A549 (cell line): ENCODE data around the gene NIFK. TPM values are rescaled to one million over a fixed set of nuclear protein-coding genes. Genes with fewer than 3 reads are reported as not detected.

Experiments used
- ATAC-seq, 2 experiments: fragments of 200-7000 bp in 1 of 2; fragments of >200 bp in 1 of 2; cut with Nextera tagmentation in 1 of 2; cut with Tn5 transposase in 1 of 2; 3 replicates each; pipeline versions ENCODE4 v1.8.0 to v1.9.1; 2018 to 2020; ENCODE audit warnings: mild to moderate bottlenecking in 1 of 2, moderate library complexity in 1 of 2
- CTCF ChIA-PET: fragments of 300-600 bp; sonication (Branson Sonifier 250); formaldehyde crosslinking; extraction: SDS; loops from one replicate; lab custom pipeline; 2021; ENCODE audit warnings: antibody characterized with exemption, inconsistent platforms; lab: Yijun Ruan, JAX
- POLR2A ChIA-PET: fragments of 350-600 bp; formaldehyde crosslinking; extraction: SDS; loops from one replicate; lab custom pipeline; 2021; ENCODE audit warnings: antibody characterized with exemption, inconsistent platforms; lab: Yijun Ruan, JAX
- DNase-seq, 2 experiments: peaks; one replicate each; pipeline versions ENCODE4 v3.0.0 to v3.0.0-alpha.2; 2011 to 2016; ENCODE audit warnings: low read depth in 1 of 2, low spot score in 1 of 2
- FAIRE-seq: peaks from 2 replicates; lab custom pipeline; 2011; peaks lifted over from hg19 to GRCh38; lab: Jason Lieb, UNC
- H3K27ac ChIP-seq, 2 experiments: fragments of >200 bp; sonication (Bioruptor Twin); formaldehyde crosslinking; 3 replicates each; pipeline ENCODE4 v1.5.1; 2016 to 2017
- H3K4me1 ChIP-seq: fragments of >200 bp; sonication (Bioruptor Twin); formaldehyde crosslinking; 3 replicates; pipeline ENCODE4 v1.6.1; 2016
- H3K4me2 ChIP-seq: fragments of >200 bp; sonication (Bioruptor Twin); formaldehyde crosslinking; 3 replicates; pipeline ENCODE4 v1.6.1; 2016
- H3K4me3 ChIP-seq: fragments of >200 bp; sonication (Bioruptor Twin); formaldehyde crosslinking; 3 replicates; pipeline ENCODE4 v1.5.1; 2016
- H3K9me3 ChIP-seq: fragments of >200 bp; sonication (Bioruptor Twin); formaldehyde crosslinking; 3 replicates; pipeline ENCODE4 v1.6.1; 2016
- BHLHE40 ChIP-seq: IDR thresholded peaks from 2 replicates; pipeline ENCODE4 v1.6.1; 2012; ENCODE audit warnings: low read depth, low read length, inconsistent platforms
- CBX8 ChIP-seq: fragments of 200-600 bp; sonication (generic); IDR thresholded peaks from 2 replicates; pipeline ENCODE4 v1.6.1; 2016
- CHD4 ChIP-seq: fragments of 200-600 bp; sonication (generic); IDR thresholded peaks from 2 replicates; pipeline ENCODE4 v1.6.1; 2016; ENCODE audit warnings: antibody characterized with exemption, mild to moderate bottlenecking, borderline replicate concordance
- EHF ChIP-seq: fragments of 250-450 bp; sonication (Bioruptor Pico); IDR thresholded peaks from 2 replicates; pipeline ENCODE4 v1.5.0; 2020; ENCODE audit warnings: mild to moderate bottlenecking
- EP300 ChIP-seq, 2 experiments: fragments of >200 bp; sonication (Bioruptor Twin); formaldehyde crosslinking; IDR thresholded peaks; 2 replicates in 1 of 2; 3 replicates in 1 of 2; pipeline ENCODE4 v1.6.1; 2016 to 2017
- FOSB ChIP-seq: fragments of 250-450 bp; sonication (Bioruptor Pico); IDR thresholded peaks from 2 replicates; pipeline ENCODE4 v1.5.0; 2020; ENCODE audit warnings: mild to moderate bottlenecking, moderate library complexity
- FOSL2 ChIP-seq, 2 experiments: fragments of 450-650 bp in 1 of 2; fragments of >200 bp in 1 of 2; sonication (Bioruptor Twin) in 1 of 2; formaldehyde crosslinking; IDR thresholded peaks; 2 replicates each; pipeline versions ENCODE4 v1.5.0 to v1.6.1; 2016 to 2020; ENCODE audit warnings: mild to moderate bottlenecking in 1 of 2, moderate library complexity in 1 of 2
- GATA3 ChIP-seq: IDR thresholded peaks from 2 replicates; pipeline ENCODE4 v1.6.1; 2012; ENCODE audit warnings: borderline replicate concordance
- HEYL ChIP-seq: fragments of 250-450 bp; sonication (Bioruptor Pico); IDR thresholded peaks from 2 replicates; pipeline ENCODE4 v1.8.0; 2021; ENCODE audit warnings: mild to moderate bottlenecking, moderate library complexity
- HOXB5 ChIP-seq: fragments of 250-450 bp; sonication (Bioruptor Pico); IDR thresholded peaks from 2 replicates; pipeline ENCODE4 v1.5.0; 2020; ENCODE audit warnings: mild to moderate bottlenecking, moderate library complexity
- JUN ChIP-seq, 2 experiments: fragments of >200 bp; sonication (Bioruptor Twin); formaldehyde crosslinking; IDR thresholded peaks; 2 replicates in 1 of 2; 3 replicates in 1 of 2; pipeline ENCODE4 v1.6.1; 2016 to 2017
- KDM1A ChIP-seq: fragments of 200-600 bp; sonication (generic); IDR thresholded peaks from 2 replicates; pipeline ENCODE4 v1.6.1; 2016; ENCODE audit warnings: low read depth, mild to moderate bottlenecking
- MAFK ChIP-seq: fragments of 450-650 bp; IDR thresholded peaks from 2 replicates; pipeline ENCODE4 v1.6.1; 2014; ENCODE audit not compliant: partially characterized antibody
- MYC ChIP-seq: IDR thresholded peaks from 2 replicates; pipeline ENCODE4 v1.6.1; 2012; ENCODE audit warnings: mild to moderate bottlenecking, inconsistent platforms, low read length, improper control_type of control experiment, borderline replicate concordance
- POLR2A ChIP-seq: IDR thresholded peaks from 2 replicates; pipeline ENCODE4 v1.6.1; 2012; ENCODE audit warnings: mild to moderate bottlenecking, low read length
- RAD21 ChIP-seq, 2 experiments: fragments of >200 bp in 1 of 2; sonication (Bioruptor Twin) in 1 of 2; formaldehyde crosslinking in 1 of 2; IDR thresholded peaks in 1 of 2; conservative IDR thresholded peaks in 1 of 2; 2 replicates in 1 of 2; 3 replicates in 1 of 2; pipeline ENCODE4 v1.6.1; 2012 to 2018; ENCODE audit warnings: inconsistent platforms in 1 of 2
- RARB ChIP-seq: fragments of 250-450 bp; sonication (Bioruptor Pico); IDR thresholded peaks from 2 replicates; pipeline ENCODE4 v1.8.0; 2021; ENCODE audit warnings: mild to moderate bottlenecking, moderate library complexity
- RCOR1 ChIP-seq: fragments of 150-350 bp; IDR thresholded peaks from 2 replicates; pipeline ENCODE4 v1.6.1; 2014; ENCODE audit warnings: antibody characterized with exemption, low read length, low read depth
- RFX5 ChIP-seq: fragments of 450-650 bp; IDR thresholded peaks from 2 replicates; pipeline ENCODE4 v1.7.1; 2014; ENCODE audit warnings: antibody characterized with exemption, mild to moderate bottlenecking, moderate library complexity
- RNF2 ChIP-seq: fragments of 200-600 bp; sonication (generic); IDR thresholded peaks from 2 replicates; pipeline ENCODE4 v1.6.1; 2016; ENCODE audit warnings: low read depth, mild to moderate bottlenecking, antibody characterized with exemption, moderate library complexity, borderline replicate concordance
- SMC3 ChIP-seq: fragments of >200 bp; sonication (Bioruptor Twin); formaldehyde crosslinking; IDR thresholded peaks from 3 replicates; pipeline ENCODE4 v1.6.1; 2018; ENCODE audit warnings: inconsistent platforms
- ZFP36 ChIP-seq: fragments of 450-650 bp; IDR thresholded peaks from 2 replicates; pipeline ENCODE4 v1.6.1; 2014; ENCODE audit warnings: borderline replicate concordance; ENCODE audit not compliant: partially characterized antibody
- ZNF302 ChIP-seq: fragments of 250-450 bp; sonication (Bioruptor Pico); IDR thresholded peaks from 2 replicates; pipeline ENCODE4 v1.9.0; 2021; ENCODE audit warnings: inconsistent platforms, mild to moderate bottlenecking, moderate library complexity
- WGBS: methylation state at CpG from one replicate; pipeline ENCODE4 v1.1.6; 2017; ENCODE audit errors: missing lambda C conversion rate; 5-methylcytosine and 5-hydroxymethylcytosine counted together
- polyA plus RNA-seq, 4 experiments: library from polyadenylated mRNA; depleted of rRNA in 3 of 4; stranded (reverse); fragments of >200 nt; fragmentation: RNase III in 1 of 4; extraction: RNeasy Plus Mini Kit Qiagen cat#74134 plus additional on column Dnase treatment in 1 of 4; gene quantifications; 2 replicates in 3 of 4; 3 replicates in 1 of 4; pipeline ENCODE4 v1.2.3, GENCODE V29; 2011 to 2017
- TF ChIP-seq, protein P1 (sequence below): fragments of >200 bp; sonication (Bioruptor Twin); formaldehyde crosslinking; IDR thresholded peaks from 2 replicates; pipeline ENCODE4 v1.6.1; 2016
- TF ChIP-seq, protein P2 (sequence below): fragments of 250-450 bp; sonication (Bioruptor Pico); IDR thresholded peaks from 2 replicates; pipeline ENCODE4 v1.5.0; 2021; ENCODE audit warnings: mild to moderate bottlenecking, moderate library complexity, borderline replicate concordance
- TF ChIP-seq, protein P3 (sequence below): IDR thresholded peaks from 2 replicates; pipeline ENCODE4 v1.6.1; 2012
- TF ChIP-seq, protein P4 (sequence below): IDR thresholded peaks from 2 replicates; pipeline ENCODE4 v1.6.1; 2012

The NIFK gene
- polyA plus RNA-seq, 2 of the 4 experiments (the other 2 are of a cell fraction), result 50.3 to 82.9 TPM

DNA sequence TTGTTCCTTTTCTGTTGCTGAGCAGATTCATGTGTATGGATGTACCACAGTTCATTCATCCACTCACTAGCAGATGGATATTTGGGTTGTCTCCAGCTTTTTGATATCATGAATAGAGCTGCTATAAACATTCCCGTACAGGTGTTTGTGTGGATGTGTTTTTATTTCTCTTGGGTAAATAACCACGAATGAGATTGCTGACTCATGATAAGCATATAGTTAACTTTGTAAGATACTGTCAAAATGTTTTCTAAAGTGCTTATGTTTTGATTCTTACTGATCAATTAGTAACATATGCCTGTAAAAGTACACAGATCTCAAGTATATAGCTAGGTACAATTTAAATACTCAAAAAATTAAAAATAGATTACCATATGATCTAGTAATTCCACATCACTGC, 46.5 kb upstream of the NIFK start:
- H3K4me2 ChIP-seq, result no peak overlapping the region
- DNase-seq, result no peak
- no peaks in the 10 kb centered on the region for H3K9me3 ChIP-seq
- CTCF ChIA-PET, result interaction anchor here (0.5 kb wide), 1 partner anchor 658 kb away, joined by 3 read pairs; no protein-coding TSS in a partner anchor
- TF ChIP-seq KDM1A (no peak), MAFK (peak; percentile 82)
- WGBS, result 1% methylated on average over 2 of the region's 2 CpGs
- FAIRE-seq, result no peak
- no peak for ATAC-seq
- no peak overlapping the region for H3K4me3 ChIP-seq
- no peaks in the 10 kb centered on the region; the same call in 2 of the 3 replicates for H3K4me1 ChIP-seq
- POLR2A ChIA-PET, result no interaction called here
- no peak overlapping the region for H3K27ac ChIP-seq

DNA sequence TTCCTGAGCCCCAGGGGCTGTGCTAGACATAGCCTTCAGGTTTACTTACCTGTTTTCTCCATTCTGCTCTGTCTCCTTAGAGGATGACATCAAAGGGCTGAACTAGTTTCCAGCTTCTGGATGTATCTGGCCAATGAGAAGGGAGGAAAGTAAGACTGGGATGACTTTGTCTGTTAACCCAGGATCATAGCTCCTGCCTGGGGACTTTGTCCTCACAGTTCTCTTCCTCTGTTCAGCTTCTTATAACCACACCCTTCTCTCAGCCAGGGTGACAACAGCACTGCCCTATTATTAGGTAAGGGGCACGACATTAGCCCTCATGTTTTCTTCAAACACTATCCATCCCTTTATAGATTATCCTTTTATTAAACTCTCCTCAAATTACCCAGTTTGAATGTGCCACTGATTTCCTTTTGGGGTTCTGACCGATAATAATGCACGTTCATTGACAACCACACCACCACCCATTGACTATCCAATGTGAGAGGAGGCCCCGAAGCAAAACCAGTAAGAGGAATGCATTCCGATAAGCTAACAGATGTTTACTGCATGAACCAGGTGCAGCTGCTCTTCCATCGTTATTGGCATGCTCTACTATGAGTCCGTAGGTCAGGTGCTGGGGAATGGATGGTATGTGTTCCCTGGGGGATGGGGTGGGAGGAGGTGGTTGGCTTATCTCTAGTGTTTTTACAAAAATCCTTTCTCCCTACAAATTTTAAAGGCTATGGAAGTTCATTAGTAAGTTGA, 42.2 kb upstream of the NIFK start:
- Histone ChIP-seq H3K27ac (no peak overlapping the region), H3K4me2 (no peak overlapping the region)
- ATAC-seq, result no peak
- TF ChIP-seq RCOR1 (no peak), GATA3 (no peak), RARB (no peak), HEYL (CRISPR knock-in tag) (no peak), HOXB5 (no peak), EP300 (IDR thresholded peaks at IDR 0.05) (no peak), JUN (IDR thresholded peaks at IDR 0.05) (no peak), ZNF302 (CRISPR knock-in tag) (no peak), BHLHE40 (no peak), SMC3 (no peak), CHD4 (no peak), EHF (no peak)
- TF ChIP-seq, protein P1, sequence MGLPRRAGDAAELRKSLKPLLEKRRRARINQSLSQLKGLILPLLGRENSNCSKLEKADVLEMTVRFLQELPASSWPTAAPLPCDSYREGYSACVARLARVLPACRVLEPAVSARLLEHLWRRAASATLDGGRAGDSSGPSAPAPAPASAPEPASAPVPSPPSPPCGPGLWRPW, result no peak
- TF ChIP-seq, all 56 proteins: peak for 0
- Histone ChIP-seq H3K9me3 (no peaks in the 10 kb centered on the region), H3K4me1 (peaks cover 19% of the 10 kb centered on the region), H3K4me3 (no peak overlapping the region)
- 40% methylated on average over 7 of the region's 7 CpGs for WGBS
- FAIRE-seq (no peak), DNase-seq (no peak)
- POLR2A ChIA-PET, result no interaction called here
- CTCF ChIA-PET, result interaction anchor here (1.1 kb wide), 1 partner anchor 23 kb away, joined by 3 read pairs; no protein-coding TSS in a partner anchor

DNA sequence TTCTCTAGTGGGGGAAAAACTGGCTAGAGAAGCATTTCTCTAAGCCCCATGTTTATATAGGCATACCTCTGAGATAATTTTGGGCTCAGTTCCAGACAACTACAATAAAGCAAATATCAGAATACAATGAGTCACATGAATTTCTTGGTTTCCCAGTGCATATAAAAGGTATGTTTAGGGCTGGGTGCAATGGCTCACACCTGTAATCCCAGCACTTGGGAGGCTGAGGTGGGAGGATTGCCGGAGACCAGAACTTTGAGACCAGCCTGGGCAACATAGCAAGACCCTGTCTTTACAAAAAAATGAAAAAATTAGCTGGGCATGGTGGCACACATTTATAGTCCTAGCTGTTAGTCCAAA, 41.0 kb upstream of the NIFK start:
- Histone ChIP-seq H3K4me3 (no peak overlapping the region), H3K27ac (no peak overlapping the region), H3K4me1 (peaks cover 19% of the 10 kb centered on the region), H3K9me3 (no peaks in the 10 kb centered on the region), H3K4me2 (peak overlapping the region; percentile 53)
- FAIRE-seq (no peak), ATAC-seq (peak; percentile 21 to 68; a peak in 4 of 6 replicates), DNase-seq (peak in 1 of 2 experiments; percentile 28)
- ChIA-PET POLR2A (no interaction called here), CTCF (interaction anchor here (0.7 kb wide), 1 partner anchor 33 kb away, joined by 3 read pairs; no protein-coding TSS in a partner anchor)
- WGBS, result 33% methylated on average over 1 of the region's 1 CpG
- TF ChIP-seq CBX8 (no peak), FOSL2 (IDR thresholded peaks at IDR 0.05) (0 out of 2 replicates have a peak, but pooled peaks have one; percentile 17), FOSL2 (CRISPR knock-in tag; IDR thresholded peaks at IDR 0.05) (no peak), ZFP36 (no peak)

DNA sequence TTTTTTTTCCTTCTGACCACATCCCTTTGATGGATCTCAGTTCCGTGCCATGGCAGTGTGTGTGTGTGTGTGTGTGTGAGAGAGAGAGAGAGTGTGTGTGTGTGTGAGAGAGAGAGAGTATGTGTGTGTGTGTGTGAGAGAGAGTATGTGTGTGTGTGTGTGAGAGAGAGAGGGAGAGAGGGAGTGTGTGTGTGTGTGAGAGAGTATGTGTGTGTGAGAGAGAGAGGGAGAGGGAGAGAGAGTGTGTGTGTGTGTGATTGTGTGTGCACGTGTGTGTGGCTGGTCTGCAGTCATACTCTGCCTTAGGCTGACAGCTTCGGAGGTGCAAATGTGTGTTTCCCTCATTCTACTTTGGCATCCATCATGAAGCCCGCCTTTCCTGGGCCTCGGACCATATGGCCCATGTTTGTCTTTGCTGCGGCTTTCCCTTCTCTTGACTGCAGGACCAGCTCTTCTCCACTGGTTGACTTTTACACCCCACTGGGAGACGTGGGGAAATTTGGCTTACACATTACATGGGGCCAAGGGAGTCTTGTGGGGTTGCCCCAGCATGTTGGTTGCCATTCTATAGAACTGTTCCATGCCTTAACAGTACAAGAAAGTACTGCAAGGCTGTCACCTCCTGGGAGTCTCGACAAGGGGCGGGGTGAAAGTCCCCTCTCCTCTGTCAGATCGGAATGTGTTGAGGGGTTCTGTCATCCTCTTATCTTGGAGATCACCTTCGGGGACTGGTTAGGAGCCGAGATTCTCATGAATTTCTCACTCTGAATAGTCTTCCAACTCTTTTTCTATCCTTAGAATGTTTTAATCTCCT, 40.4 kb upstream of the NIFK start:
- ATAC-seq (peak; percentile 32 to 45; a peak in 5 of 6 replicates), DNase-seq (no peak), FAIRE-seq (no peak)
- 48% methylated on average over 12 of the region's 12 CpGs for WGBS
- Histone ChIP-seq H3K4me3 (no peak overlapping the region), H3K4me1 (peaks cover 19% of the 10 kb centered on the region), H3K4me2 (peak overlapping the region; percentile 53), H3K27ac (no peak overlapping the region), H3K9me3 (no peaks in the 10 kb centered on the region)
- ChIA-PET POLR2A (no interaction called here), CTCF (interaction anchor here (0.7 kb wide), 1 partner anchor 34 kb away, joined by 3 read pairs; no protein-coding TSS in a partner anchor)
- no peak for TF ChIP-seq RAD21 (conservative IDR thresholded peaks at IDR 0.05 in 1 of 2, IDR thresholded peaks at IDR 0.05 in 1 of 2)
- no peak for TF ChIP-seq MYC
- TF ChIP-seq KDM1A, result no peak
- no peak for TF ChIP-seq RFX5
- no peak for TF ChIP-seq CHD4
- TF ChIP-seq ZFP36, result no peak
- no peak for TF ChIP-seq FOSB (CRISPR knock-in tag)
- TF ChIP-seq, protein P2, sequence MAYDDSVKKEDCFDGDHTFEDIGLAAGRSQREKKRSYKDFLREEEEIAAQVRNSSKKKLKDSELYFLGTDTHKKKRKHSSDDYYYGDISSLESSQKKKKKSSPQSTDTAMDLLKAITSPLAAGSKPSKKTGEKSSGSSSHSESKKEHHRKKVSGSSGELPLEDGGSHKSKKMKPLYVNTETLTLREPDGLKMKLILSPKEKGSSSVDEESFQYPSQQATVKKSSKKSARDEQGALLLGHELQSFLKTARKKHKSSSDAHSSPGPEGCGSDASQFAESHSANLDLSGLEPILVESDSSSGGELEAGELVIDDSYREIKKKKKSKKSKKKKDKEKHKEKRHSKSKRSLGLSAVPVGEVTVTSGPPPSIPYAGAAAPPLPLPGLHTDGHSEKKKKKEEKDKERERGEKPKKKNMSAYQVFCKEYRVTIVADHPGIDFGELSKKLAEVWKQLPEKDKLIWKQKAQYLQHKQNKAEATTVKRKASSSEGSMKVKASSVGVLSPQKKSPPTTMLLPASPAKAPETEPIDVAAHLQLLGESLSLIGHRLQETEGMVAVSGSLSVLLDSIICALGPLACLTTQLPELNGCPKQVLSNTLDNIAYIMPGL, result no peak
- TF ChIP-seq, protein P3, sequence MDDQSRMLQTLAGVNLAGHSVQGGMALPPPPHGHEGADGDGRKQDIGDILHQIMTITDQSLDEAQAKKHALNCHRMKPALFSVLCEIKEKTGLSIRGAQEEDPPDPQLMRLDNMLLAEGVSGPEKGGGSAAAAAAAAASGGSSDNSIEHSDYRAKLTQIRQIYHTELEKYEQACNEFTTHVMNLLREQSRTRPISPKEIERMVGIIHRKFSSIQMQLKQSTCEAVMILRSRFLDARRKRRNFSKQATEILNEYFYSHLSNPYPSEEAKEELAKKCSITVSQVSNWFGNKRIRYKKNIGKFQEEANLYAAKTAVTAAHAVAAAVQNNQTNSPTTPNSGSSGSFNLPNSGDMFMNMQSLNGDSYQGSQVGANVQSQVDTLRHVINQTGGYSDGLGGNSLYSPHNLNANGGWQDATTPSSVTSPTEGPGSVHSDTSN, result no peak
- no peak for TF ChIP-seq HEYL (CRISPR knock-in tag)
- TF ChIP-seq ZNF302 (CRISPR knock-in tag), result no peak
- TF ChIP-seq, protein P4, sequence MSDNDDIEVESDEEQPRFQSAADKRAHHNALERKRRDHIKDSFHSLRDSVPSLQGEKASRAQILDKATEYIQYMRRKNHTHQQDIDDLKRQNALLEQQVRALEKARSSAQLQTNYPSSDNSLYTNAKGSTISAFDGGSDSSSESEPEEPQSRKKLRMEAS, result no peak
- TF ChIP-seq RNF2, result no peak
- TF ChIP-seq POLR2A, result no peak
